Adipocyte (in vitro differentiated cells): ENCODE results near the gene NR1D1.
A peak's percentile ranks its signal among the peaks of the same experiment; 100 is the strongest.
"Not testable (repeated sequence)": the region's sequence is repeated elsewhere in the genome, so short reads cannot be mapped to it uniquely, and the experiment has no call there.

ENCODE experiments used
- DNase-seq: peaks from one replicate; pipeline ENCODE4 v3.0.0-alpha.2; 2015; ENCODE audit warnings: low read depth
- H3K27me3 ChIP-seq: replicated peaks from 2 replicates; pipeline ENCODE4 v1.7.0; 2013; ENCODE audit warnings: mild to moderate bottlenecking, low read length, moderate library complexity; ENCODE audit not compliant: control insufficient read depth, insufficient read depth
- H3K36me3 ChIP-seq: 2 replicates; pipeline ENCODE4 v1.7.0; 2013; ENCODE audit warnings: low read length, mild to moderate bottlenecking, moderate library complexity; ENCODE audit not compliant: control insufficient read depth, insufficient read depth, severe bottlenecking
- H3K4me1 ChIP-seq: 2 replicates; pipeline ENCODE4 v1.7.0; 2013; ENCODE audit warnings: mild to moderate bottlenecking, low read length, moderate library complexity; ENCODE audit not compliant: control insufficient read depth, insufficient read depth
- H3K4me3 ChIP-seq: 2 replicates; pipeline ENCODE4 v1.7.0; 2013; ENCODE audit warnings: mild to moderate bottlenecking, low read length, moderate library complexity
- H3K9ac ChIP-seq: 2 replicates; pipeline ENCODE4 v1.7.0; 2013; ENCODE audit warnings: mild to moderate bottlenecking, low read length, moderate library complexity
- H3K9me3 ChIP-seq: 2 replicates; pipeline ENCODE4 v1.7.0; 2013; ENCODE audit warnings: mild to moderate bottlenecking, low read length, moderate library complexity; ENCODE audit not compliant: control insufficient read depth

The NR1D1 gene

GRCh38 chr17:40100419-40100668, at the start of gene NR1D1:
Gene NR1D1, minus strand, starts transcription at chr17:40100589. Its CDS starts 495 bp downstream, at chr17:40100094.
- H3K4me3 ChIP-seq: peak within 1 kb of the TSS; percentile 99
- H3K36me3 ChIP-seq: peaks cover 20% of the 10 kb centered on the region
- peaks cover 60% of the 10 kb centered on the region for H3K4me1 ChIP-seq
- no peak for DNase-seq
- H3K27me3 ChIP-seq: no peaks in the 10 kb centered on the region
- H3K9me3 ChIP-seq: no peaks in the 10 kb centered on the region
- peak within 1 kb of the TSS; percentile 99 for H3K9ac ChIP-seq

GRCh38 chr17:40148527-40148926, 48.1 kb upstream of the NR1D1 start:
- DNase-seq: no peak
- Histone ChIP-seq H3K9ac (peak overlapping the region; percentile 10), H3K4me1 (peaks cover 6% of the 10 kb centered on the region), H3K4me3 (no peak overlapping the region), H3K9me3 (no peaks in the 10 kb centered on the region), H3K36me3 (peaks cover 59% of the 10 kb centered on the region), H3K27me3 (no peaks in the 10 kb centered on the region)

- no peak for DNase-seq
- no peak overlapping the region for H3K9ac ChIP-seq
- H3K4me3 ChIP-seq: no peak overlapping the region
- peaks cover 16% of the 10 kb centered on the region for H3K4me1 ChIP-seq
- no peaks in the 10 kb centered on the region for H3K9me3 ChIP-seq
- H3K27me3 ChIP-seq: no peaks in the 10 kb centered on the region
- H3K36me3 ChIP-seq: peaks cover 47% of the 10 kb centered on the region
Observed at GRCh38 chr17:40145476-40145875, 45.1 kb upstream of the NR1D1 start.

GRCh38 chr17:40143166-40143565, 42.8 kb upstream of the NR1D1 start:
- peaks cover 34% of the 10 kb centered on the region for H3K36me3 ChIP-seq
- H3K4me1 ChIP-seq: peaks cover 21% of the 10 kb centered on the region
- H3K4me3 ChIP-seq, H3K27me3 ChIP-seq, H3K9ac ChIP-seq, H3K9me3 ChIP-seq, DNase-seq: not testable (repeated sequence)

- Histone ChIP-seq H3K27me3 (no peaks in the 10 kb centered on the region), H3K9ac (peak overlapping the region; percentile 88), H3K9me3 (no peaks in the 10 kb centered on the region), H3K36me3 (peaks cover 43% of the 10 kb centered on the region), H3K4me3 (peak overlapping the region; percentile 84), H3K4me1 (peaks cover 21% of the 10 kb centered on the region)
- DNase-seq: no peak
Observed at GRCh38 chr17:40139566-40140058, 39.2 kb upstream of the NR1D1 start.

- no peak for DNase-seq
- H3K36me3 ChIP-seq: peaks cover 66% of the 10 kb centered on the region
- peaks cover 17% of the 10 kb centered on the region for H3K4me1 ChIP-seq
- no peaks in the 10 kb centered on the region for H3K27me3 ChIP-seq
- H3K9ac ChIP-seq: no peak overlapping the region
- H3K9me3 ChIP-seq: no peaks in the 10 kb centered on the region
- H3K4me3 ChIP-seq: no peak overlapping the region
Observed at GRCh38 chr17:40135817-40136216, 35.4 kb upstream of the NR1D1 start.

GRCh38 chr17:40134184-40134583, 33.8 kb upstream of the NR1D1 start:
- no peak for DNase-seq
- Histone ChIP-seq H3K9me3 (no peaks in the 10 kb centered on the region), H3K4me1 (peaks cover 13% of the 10 kb centered on the region), H3K4me3 (no peak overlapping the region), H3K9ac (peak overlapping the region; percentile 13), H3K36me3 (peaks cover 82% of the 10 kb centered on the region), H3K27me3 (no peaks in the 10 kb centered on the region)

GRCh38 chr17:40130352-40131042, 30.1 kb upstream of the NR1D1 start:
- Histone ChIP-seq H3K4me1 (peaks cover 17% of the 10 kb centered on the region), H3K9ac (no peak overlapping the region), H3K27me3 (no peaks in the 10 kb centered on the region), H3K4me3 (no peak overlapping the region), H3K36me3 (peaks cover 95% of the 10 kb centered on the region), H3K9me3 (no peaks in the 10 kb centered on the region)
- DNase-seq: no peak

GRCh38 chr17:40129498-40129897, 29.1 kb upstream of the NR1D1 start:
- H3K36me3 ChIP-seq: peaks cover 85% of the 10 kb centered on the region

GRCh38 chr17:40124279-40125141, 24.1 kb upstream of the NR1D1 start:
- Histone ChIP-seq H3K27me3 (no peaks in the 10 kb centered on the region), H3K9ac (peak overlapping the region; percentile 100), H3K9me3 (no peaks in the 10 kb centered on the region), H3K4me1 (peaks cover 33% of the 10 kb centered on the region), H3K4me3 (peak overlapping the region; percentile 99), H3K36me3 (peaks cover 35% of the 10 kb centered on the region)
- DNase-seq: peak; percentile 63

More at GRCh38 chr17:40129498-40129897, 29.1 kb upstream of the NR1D1 start:
- Histone ChIP-seq H3K9ac (peak overlapping the region; percentile 6), H3K9me3 (no peaks in the 10 kb centered on the region), H3K27me3 (no peaks in the 10 kb centered on the region), H3K4me3 (no peak overlapping the region), H3K4me1 (peaks cover 27% of the 10 kb centered on the region)
- DNase-seq: no peak

- Histone ChIP-seq H3K9me3 (no peaks in the 10 kb centered on the region), H3K36me3 (peaks cover 28% of the 10 kb centered on the region), H3K4me3 (peak overlapping the region; percentile 99), H3K4me1 (peaks cover 33% of the 10 kb centered on the region), H3K9ac (peak overlapping the region; percentile 100), H3K27me3 (no peaks in the 10 kb centered on the region)
- no peak for DNase-seq
Observed at GRCh38 chr17:40123811-40124114, 23.4 kb upstream of the NR1D1 start.
